Measurements from ENCODE around the gene ADCYAP1R1.

ADCYAP1R1 gene

GRCh38 chr7:31044529-31044928 lies 7.6 kb upstream of the ADCYAP1R1 start:
- H3K9me3 ChIP-seq (replicated peaks; ENCODE audit: low read length) = no peaks in the 10 kb centered on the region
- H3K4me3 ChIP-seq (ENCODE audit: low read length) = no peak overlapping the region
- no peak overlapping the region for H3K4me2 ChIP-seq (ENCODE audit: low read length)
- H3K4me1 ChIP-seq (ENCODE audit: control insufficient read depth, insufficient read depth, low read length) = no peaks in the 10 kb centered on the region
- peaks cover 30% of the 10 kb centered on the region for H3K27me3 ChIP-seq (ENCODE audit: control insufficient read depth, insufficient read depth, low read length)
- no peaks in the 10 kb centered on the region for H3K36me3 ChIP-seq (ENCODE audit: insufficient read depth, low read length)
- H3K9ac ChIP-seq (ENCODE audit: low read depth, low read length) = no peak overlapping the region

- Histone ChIP-seq H3K9me3 (replicated peaks; ENCODE audit: low read length) (no peaks in the 10 kb centered on the region), H3K4me2 (ENCODE audit: low read length) (no peak overlapping the region), H3K4me1 (ENCODE audit: control insufficient read depth, insufficient read depth, low read length) (no peaks in the 10 kb centered on the region), H3K27me3 (ENCODE audit: control insufficient read depth, insufficient read depth, low read length) (peaks cover 48% of the 10 kb centered on the region), H3K9ac (ENCODE audit: low read depth, low read length) (no peak overlapping the region), H3K36me3 (ENCODE audit: insufficient read depth, low read length) (no peaks in the 10 kb centered on the region), H3K4me3 (ENCODE audit: low read length) (no peak overlapping the region)
Observed at GRCh38 chr7:31046723-31047122, 5.4 kb upstream of the ADCYAP1R1 start.

GRCh38 chr7:31047313-31048146 lies 4.6 kb upstream of the ADCYAP1R1 start:
- peaks cover 44% of the 10 kb centered on the region for H3K27me3 ChIP-seq (ENCODE audit: control insufficient read depth, insufficient read depth, low read length)

GRCh38 chr7:31049005-31049765 lies 2.9 kb upstream of the ADCYAP1R1 start:
- no peak overlapping the region for H3K9ac ChIP-seq (ENCODE audit: low read depth, low read length)
- H3K4me3 ChIP-seq (ENCODE audit: low read length) = no peak overlapping the region
- H3K36me3 ChIP-seq (ENCODE audit: insufficient read depth, low read length) = no peaks in the 10 kb centered on the region
- H3K27me3 ChIP-seq (ENCODE audit: control insufficient read depth, insufficient read depth, low read length) = peaks cover 44% of the 10 kb centered on the region
- H3K4me1 ChIP-seq (ENCODE audit: control insufficient read depth, insufficient read depth, low read length) = no peaks in the 10 kb centered on the region
- H3K9me3 ChIP-seq (replicated peaks; ENCODE audit: low read length) = no peaks in the 10 kb centered on the region
- H3K4me2 ChIP-seq (ENCODE audit: low read length) = no peak overlapping the region

More at GRCh38 chr7:31047313-31048146, 4.6 kb upstream of the ADCYAP1R1 start:
- Histone ChIP-seq H3K4me1 (ENCODE audit: control insufficient read depth, insufficient read depth, low read length) (no peaks in the 10 kb centered on the region), H3K4me3 (ENCODE audit: low read length) (no peak overlapping the region), H3K9ac (ENCODE audit: low read depth, low read length) (no peak overlapping the region), H3K9me3 (replicated peaks; ENCODE audit: low read length) (no peaks in the 10 kb centered on the region), H3K36me3 (ENCODE audit: insufficient read depth, low read length) (no peaks in the 10 kb centered on the region), H3K4me2 (ENCODE audit: low read length) (no peak overlapping the region)

GRCh38 chr7:31052487-31052840 lies 356 bp downstream of the ADCYAP1R1 start:
- Histone ChIP-seq H3K4me1 (ENCODE audit: control insufficient read depth, insufficient read depth, low read length) (no peaks in the 10 kb centered on the region), H3K9me3 (replicated peaks; ENCODE audit: low read length) (no peaks in the 10 kb centered on the region), H3K27me3 (ENCODE audit: control insufficient read depth, insufficient read depth, low read length) (peaks cover 53% of the 10 kb centered on the region), H3K4me3 (ENCODE audit: low read length) (no peak overlapping the region), H3K9ac (ENCODE audit: low read depth, low read length) (no peak overlapping the region), H3K36me3 (ENCODE audit: insufficient read depth, low read length) (no peaks in the 10 kb centered on the region), H3K4me2 (ENCODE audit: low read length) (no peak overlapping the region)

GRCh38 chr7:31052841-31053601 lies 913 bp downstream of the ADCYAP1R1 start:
- H3K9ac ChIP-seq (ENCODE audit: low read depth, low read length) = no peak overlapping the region
- no peak overlapping the region for H3K4me2 ChIP-seq (ENCODE audit: low read length)
- peaks cover 52% of the 10 kb centered on the region for H3K27me3 ChIP-seq (ENCODE audit: control insufficient read depth, insufficient read depth, low read length)
- H3K9me3 ChIP-seq (replicated peaks; ENCODE audit: low read length) = no peaks in the 10 kb centered on the region
- H3K4me1 ChIP-seq (ENCODE audit: control insufficient read depth, insufficient read depth, low read length) = no peaks in the 10 kb centered on the region
- no peak overlapping the region for H3K4me3 ChIP-seq (ENCODE audit: low read length)
- H3K36me3 ChIP-seq (ENCODE audit: insufficient read depth, low read length) = no peaks in the 10 kb centered on the region

GRCh38 chr7:31053986-31054385 lies 1.9 kb downstream of the ADCYAP1R1 start:
- Histone ChIP-seq H3K4me3 (ENCODE audit: low read length) (no peak overlapping the region), H3K27me3 (ENCODE audit: control insufficient read depth, insufficient read depth, low read length) (peaks cover 52% of the 10 kb centered on the region), H3K9ac (ENCODE audit: low read depth, low read length) (no peak overlapping the region), H3K36me3 (ENCODE audit: insufficient read depth, low read length) (no peaks in the 10 kb centered on the region), H3K4me1 (ENCODE audit: control insufficient read depth, insufficient read depth, low read length) (no peaks in the 10 kb centered on the region), H3K4me2 (ENCODE audit: low read length) (no peak overlapping the region), H3K9me3 (replicated peaks; ENCODE audit: low read length) (no peaks in the 10 kb centered on the region)

- Histone ChIP-seq H3K9ac (ENCODE audit: low read depth, low read length) (no peak overlapping the region), H3K4me2 (ENCODE audit: low read length) (no peak overlapping the region), H3K9me3 (replicated peaks; ENCODE audit: low read length) (no peaks in the 10 kb centered on the region), H3K36me3 (ENCODE audit: insufficient read depth, low read length) (no peaks in the 10 kb centered on the region), H3K4me1 (ENCODE audit: control insufficient read depth, insufficient read depth, low read length) (no peaks in the 10 kb centered on the region), H3K4me3 (ENCODE audit: low read length) (no peak overlapping the region), H3K27me3 (ENCODE audit: control insufficient read depth, insufficient read depth, low read length) (peaks cover 49% of the 10 kb centered on the region)
Observed at GRCh38 chr7:31054608-31055278, 2.6 kb downstream of the ADCYAP1R1 start.

- no peak overlapping the region for H3K4me2 ChIP-seq (ENCODE audit: low read length)
- peaks cover 45% of the 10 kb centered on the region for H3K27me3 ChIP-seq (ENCODE audit: control insufficient read depth, insufficient read depth, low read length)
- no peaks in the 10 kb centered on the region for H3K36me3 ChIP-seq (ENCODE audit: insufficient read depth, low read length)
- no peak overlapping the region for H3K4me3 ChIP-seq (ENCODE audit: low read length)
- H3K9me3 ChIP-seq (replicated peaks; ENCODE audit: low read length) = no peaks in the 10 kb centered on the region
- H3K9ac ChIP-seq (ENCODE audit: low read depth, low read length) = no peak overlapping the region
- H3K4me1 ChIP-seq (ENCODE audit: control insufficient read depth, insufficient read depth, low read length) = no peaks in the 10 kb centered on the region
Observed at GRCh38 chr7:31055471-31055870, 3.4 kb downstream of the ADCYAP1R1 start.

- Histone ChIP-seq H3K4me1 (ENCODE audit: control insufficient read depth, insufficient read depth, low read length) (no peaks in the 10 kb centered on the region), H3K27me3 (ENCODE audit: control insufficient read depth, insufficient read depth, low read length) (peaks cover 32% of the 10 kb centered on the region), H3K4me2 (ENCODE audit: low read length) (no peak overlapping the region), H3K9me3 (replicated peaks; ENCODE audit: low read length) (no peaks in the 10 kb centered on the region), H3K4me3 (ENCODE audit: low read length) (no peak overlapping the region), H3K36me3 (ENCODE audit: insufficient read depth, low read length) (no peaks in the 10 kb centered on the region), H3K9ac (ENCODE audit: low read depth, low read length) (no peak overlapping the region)
Observed at GRCh38 chr7:31056775-31057346, 4.8 kb downstream of the ADCYAP1R1 start.

- H3K4me3 ChIP-seq (ENCODE audit: low read length) = no peak overlapping the region
- peaks cover 25% of the 10 kb centered on the region for H3K27me3 ChIP-seq (ENCODE audit: control insufficient read depth, insufficient read depth, low read length)
- no peaks in the 10 kb centered on the region for H3K9me3 ChIP-seq (replicated peaks; ENCODE audit: low read length)
- no peaks in the 10 kb centered on the region for H3K36me3 ChIP-seq (ENCODE audit: insufficient read depth, low read length)
- H3K4me2 ChIP-seq (ENCODE audit: low read length) = no peak overlapping the region
- no peaks in the 10 kb centered on the region for H3K4me1 ChIP-seq (ENCODE audit: control insufficient read depth, insufficient read depth, low read length)
- no peak overlapping the region for H3K9ac ChIP-seq (ENCODE audit: low read depth, low read length)
Observed at GRCh38 chr7:31058122-31058521, 6.0 kb downstream of the ADCYAP1R1 start.

Measured in skeletal muscle satellite cell (primary cell).